HEK293 (cell line): ENCODE data around the gene CEP85.
A peak's percentile ranks its signal among the peaks of the same experiment; 100 is the strongest.

Experiments
- HOXA7 ChIP-seq: sonication (generic); formaldehyde crosslinking; IDR thresholded peaks from 2 replicates; pipeline ENCODE4 v1.8.1; 2022; ENCODE audit warnings: missing genetic modification reagents, borderline replicate concordance
- KLF1 ChIP-seq: fragments of 450-650 bp; formaldehyde crosslinking; IDR thresholded peaks from 2 replicates; pipeline ENCODE4 v1.5.1; 2016; ENCODE audit warnings: missing biosample characterization, missing genetic modification characterization
- PATZ1 ChIP-seq: fragments of 450-650 bp; formaldehyde crosslinking; IDR thresholded peaks from 2 replicates; pipeline ENCODE4 v1.5.1; 2016; ENCODE audit warnings: missing biosample characterization, missing genetic modification characterization
- PRDM6 ChIP-seq: fragments of 450-650 bp; formaldehyde crosslinking; IDR thresholded peaks from 2 replicates; pipeline ENCODE4 v1.5.1; 2017; ENCODE audit warnings: missing biosample characterization, missing genetic modification characterization
- REST ChIP-seq: fragments of 450-650 bp; formaldehyde crosslinking; IDR thresholded peaks from 2 replicates; pipeline ENCODE4 v1.5.1; 2016; ENCODE audit warnings: missing biosample characterization, missing genetic modification characterization
- SP2 ChIP-seq: fragments of 450-650 bp; formaldehyde crosslinking; IDR thresholded peaks from 2 replicates; pipeline ENCODE4 v1.5.1; 2016; ENCODE audit warnings: missing biosample characterization, missing genetic modification characterization
- WT1 ChIP-seq: fragments of 450-650 bp; formaldehyde crosslinking; IDR thresholded peaks from 2 replicates; pipeline ENCODE4 v1.5.1; 2016; ENCODE audit warnings: missing biosample characterization, missing genetic modification characterization
- ZBTB26 ChIP-seq: fragments of 450-650 bp; formaldehyde crosslinking; optimal IDR thresholded peaks from 2 replicates; pipeline ENCODE3; 2016; ENCODE audit warnings: missing biosample characterization, mild to moderate bottlenecking, missing genetic modification characterization
- ZBTB8A ChIP-seq: fragments of 450-650 bp; formaldehyde crosslinking; IDR thresholded peaks from 2 replicates; pipeline ENCODE4 v1.5.1; 2016; ENCODE audit warnings: missing biosample characterization, missing genetic modification characterization
- ZEB2 ChIP-seq: fragments of 450-650 bp; formaldehyde crosslinking; IDR thresholded peaks from 2 replicates; pipeline ENCODE4 v1.5.1; 2016; ENCODE audit warnings: missing biosample characterization, missing genetic modification characterization
- ZFHX2 ChIP-seq: fragments of 450-650 bp; formaldehyde crosslinking; conservative IDR thresholded peaks from 2 replicates; pipeline ENCODE4 v1.5.1; 2016; ENCODE audit warnings: missing biosample characterization, missing genetic modification characterization
- ZFP41 ChIP-seq: fragments of 450-650 bp; formaldehyde crosslinking; IDR thresholded peaks from 2 replicates; pipeline ENCODE4 v1.5.1; 2016; ENCODE audit warnings: missing biosample characterization, missing genetic modification characterization, borderline replicate concordance
- ZIC2 ChIP-seq: fragments of 450-650 bp; formaldehyde crosslinking; IDR thresholded peaks from 2 replicates; pipeline ENCODE4 v1.5.1; 2016; ENCODE audit warnings: missing biosample characterization, missing genetic modification characterization
- ZNF341 ChIP-seq: fragments of 450-650 bp; formaldehyde crosslinking; IDR thresholded peaks from 2 replicates; pipeline ENCODE4; 2016; ENCODE audit warnings: low read depth, missing biosample characterization, missing genetic modification characterization
- ZNF366 ChIP-seq: fragments of 450-650 bp; formaldehyde crosslinking; conservative IDR thresholded peaks from 2 replicates; pipeline ENCODE4 v1.5.1; 2016; ENCODE audit warnings: missing biosample characterization, missing genetic modification characterization
- ZNF521 ChIP-seq: fragments of 450-650 bp; formaldehyde crosslinking; IDR thresholded peaks from 2 replicates; pipeline ENCODE4 v1.5.1; 2017; ENCODE audit warnings: missing biosample characterization, mild to moderate bottlenecking, missing genetic modification characterization
- ZNF585B ChIP-seq: fragments of 450-650 bp; formaldehyde crosslinking; IDR thresholded peaks from 2 replicates; pipeline ENCODE4 v1.5.1; 2016; ENCODE audit warnings: missing biosample characterization, missing genetic modification characterization
- ZNF629 ChIP-seq: fragments of 450-650 bp; formaldehyde crosslinking; IDR thresholded peaks from 2 replicates; pipeline ENCODE4 v1.5.1; 2017; ENCODE audit warnings: missing biosample characterization, missing genetic modification characterization
- ZNF645 ChIP-seq: fragments of 450-650 bp; formaldehyde crosslinking; IDR thresholded peaks from 2 replicates; pipeline ENCODE4; 2016; ENCODE audit warnings: missing biosample characterization, missing genetic modification characterization
- ZXDB ChIP-seq: fragments of 450-650 bp; formaldehyde crosslinking; IDR thresholded peaks from 2 replicates; pipeline ENCODE4 v1.5.1; 2016; ENCODE audit warnings: missing biosample characterization, missing genetic modification characterization
- TF ChIP-seq, protein P1 (sequence below): fragments of 450-650 bp; formaldehyde crosslinking; IDR thresholded peaks from 2 replicates; pipeline ENCODE4 v1.5.1; 2016; ENCODE audit warnings: missing biosample characterization, missing genetic modification characterization
- TF ChIP-seq, protein P2 (sequence below): fragments of 450-650 bp; formaldehyde crosslinking; IDR thresholded peaks from 2 replicates; pipeline ENCODE4 v1.5.1; 2016; ENCODE audit warnings: missing biosample characterization, missing genetic modification characterization

Gene CEP85

GRCh38 chr1:26233903-26234643 is at the start of gene CEP85 (continued):
- TF ChIP-seq ZFP41 (tag by site-specific recombination) = no peak
- TF ChIP-seq SP2 (tag by site-specific recombination) = peak; percentile 99
- TF ChIP-seq ZNF366 = peak; percentile 33; the same call in 1 of the 2 replicates
- no peak for TF ChIP-seq ZNF585B (tag by site-specific recombination)
- TF ChIP-seq ZIC2 (tag by site-specific recombination) = peak; percentile 77
- peak; percentile 15 for TF ChIP-seq PATZ1 (tag by site-specific recombination)
- peak; percentile 98 for TF ChIP-seq ZEB2
- TF ChIP-seq ZNF521 (tag by site-specific recombination) = no peak
- peak; percentile 88 for TF ChIP-seq ZXDB (tag by site-specific recombination)
- TF ChIP-seq ZBTB26 = peak; percentile 97
- TF ChIP-seq ZNF645 (tag by site-specific recombination) = no peak
- TF ChIP-seq ZNF341 = peak; percentile 91
- peak; percentile 10; the same call in 1 of the 2 replicates for TF ChIP-seq ZBTB8A (tag by site-specific recombination)
- TF ChIP-seq, protein P1, sequence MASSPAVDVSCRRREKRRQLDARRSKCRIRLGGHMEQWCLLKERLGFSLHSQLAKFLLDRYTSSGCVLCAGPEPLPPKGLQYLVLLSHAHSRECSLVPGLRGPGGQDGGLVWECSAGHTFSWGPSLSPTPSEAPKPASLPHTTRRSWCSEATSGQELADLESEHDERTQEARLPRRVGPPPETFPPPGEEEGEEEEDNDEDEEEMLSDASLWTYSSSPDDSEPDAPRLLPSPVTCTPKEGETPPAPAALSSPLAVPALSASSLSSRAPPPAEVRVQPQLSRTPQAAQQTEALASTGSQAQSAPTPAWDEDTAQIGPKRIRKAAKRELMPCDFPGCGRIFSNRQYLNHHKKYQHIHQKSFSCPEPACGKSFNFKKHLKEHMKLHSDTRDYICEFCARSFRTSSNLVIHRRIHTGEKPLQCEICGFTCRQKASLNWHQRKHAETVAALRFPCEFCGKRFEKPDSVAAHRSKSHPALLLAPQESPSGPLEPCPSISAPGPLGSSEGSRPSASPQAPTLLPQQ (tag by site-specific recombination) = peak; percentile 69; the same call in 1 of the 2 replicates
- peak; percentile 60; the same call in 1 of the 2 replicates for TF ChIP-seq KLF1
- peak; percentile 52 for TF ChIP-seq ZFHX2
- TF ChIP-seq REST = no peak
- TF ChIP-seq ZNF629 (tag by site-specific recombination) = peak; percentile 65
- TF ChIP-seq PRDM6 = no peak
- TF ChIP-seq WT1 = peak; percentile 39; the same call in 1 of the 2 replicates
- TF ChIP-seq HOXA7 (CRISPR knock-in tag) = no peak
- TF ChIP-seq, protein P2, sequence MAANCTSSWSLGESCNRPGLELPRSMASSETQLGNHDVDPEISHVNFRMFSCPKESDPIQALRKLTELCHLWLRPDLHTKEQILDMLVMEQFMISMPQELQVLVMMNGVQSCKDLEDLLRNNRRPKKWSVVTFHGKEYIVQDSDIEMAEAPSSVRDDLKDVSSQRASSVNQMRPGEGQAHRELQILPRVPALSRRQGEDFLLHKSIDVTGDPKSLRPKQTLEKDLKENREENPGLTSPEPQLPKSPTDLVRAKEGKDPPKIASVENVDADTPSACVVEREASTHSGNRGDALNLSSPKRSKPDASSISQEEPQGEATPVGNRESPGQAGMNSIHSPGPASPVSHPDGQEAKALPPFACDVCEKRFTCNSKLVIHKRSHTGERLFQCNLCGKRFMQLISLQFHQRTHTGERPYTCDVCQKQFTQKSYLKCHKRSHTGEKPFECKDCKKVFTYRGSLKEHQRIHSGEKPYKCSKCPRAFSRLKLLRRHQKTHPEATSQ (tag by site-specific recombination) = no peak
